Transverse colon (tissue), 4 donors: Measurements from ENCODE around the gene NPM1. TPM values are rescaled to one million over a fixed set of nuclear protein-coding genes. Genes with fewer than 3 reads are reported as not detected.
"Not testable (repeated sequence)": the region's sequence is repeated elsewhere in the genome, so short reads cannot be mapped to it uniquely, and the experiment has no call there.

ENCODE experiments used
- DNase-seq: peaks from one replicate; pipeline ENCODE4 v3.0.0-alpha.2; 2019
- H3K27ac ChIP-seq, 4 donors: fragments of 200-600 bp; sonication (generic); 2 replicates each; pipeline ENCODE4 v1.5.1; 2016 to 2018; ENCODE audit warnings: inconsistent platforms in 4 of 4
- H3K27me3 ChIP-seq: fragments of 200-600 bp; sonication (generic); 2 replicates; pipeline ENCODE4 v1.5.1; 2017; ENCODE audit warnings: inconsistent platforms
- H3K36me3 ChIP-seq, 4 donors: fragments of 200-600 bp; sonication (generic); 2 replicates each; pipeline ENCODE4 v1.5.1; 2017 to 2019; ENCODE audit warnings: inconsistent platforms in 4 of 4
- H3K4me1 ChIP-seq, 4 donors: fragments of 200-600 bp; sonication (generic); 2 replicates each; pipeline ENCODE4 v1.5.1; 2017 to 2020; ENCODE audit warnings: inconsistent platforms in 4 of 4
- H3K4me3 ChIP-seq, 4 donors: fragments of 200-600 bp; sonication (generic); 1 replicate in 1 of 4; 2 replicates in 3 of 4; pipeline versions ENCODE4 v1.5.1 to v1.6.1; 2017 to 2019; ENCODE audit warnings: inconsistent platforms in 4 of 4
- H3K9me3 ChIP-seq, 2 donors: fragments of 200-600 bp; sonication (generic); 2 replicates each; pipeline ENCODE4 v1.5.1; 2017 to 2019; ENCODE audit warnings: inconsistent platforms in 2 of 2
- CTCF ChIP-seq, 5 experiments: fragments of 200-600 bp in 3 of 5; fragments of 450-650 bp in 2 of 5; sonication (generic) in 3 of 5; IDR thresholded peaks; 1 replicate in 2 of 5; 2 replicates in 3 of 5; pipeline ENCODE4 v1.5.1; 2016 to 2017; ENCODE audit warnings: antibody characterized with exemption in 5 of 5, inconsistent platforms in 3 of 5, mild to moderate bottlenecking in 2 of 5, moderate library complexity in 1 of 5
- EP300 ChIP-seq: sonication (generic); formaldehyde crosslinking; IDR thresholded peaks from one replicate; pipeline ENCODE4 v1.6.1; 2017; ENCODE audit warnings: antibody characterized with exemption, low read depth
- POLR2A ChIP-seq: fragments of 450-650 bp; IDR thresholded peaks from one replicate; pipeline ENCODE4 v1.6.1; 2016; ENCODE audit warnings: antibody characterized with exemption, mild to moderate bottlenecking, moderate library complexity
- POLR2AphosphoS5 ChIP-seq, 3 donors: sonication (generic); formaldehyde crosslinking; IDR thresholded peaks; one replicate each; pipeline ENCODE4 v1.6.1; 2016; ENCODE audit warnings: antibody characterized with exemption in 3 of 3
- WGBS, 2 donors: methylation state at CpG; one replicate each; pipeline ENCODE4 v1.1.5; 2018; ENCODE audit warnings: low coverage in 1 of 2; 5-methylcytosine and 5-hydroxymethylcytosine counted together
- in situ Hi-C, 4 donors: fragments of 200-750 bp; cut with MboI; loops; one replicate each; pipeline versions ENCODE4 v1.15.0 to v1.15.1; 2017; ENCODE audit warnings: low sequenced_read_pairs in 3 of 4, low pct_ligation_motif_present in 1 of 4, low pct_unique_long_range_greater_than_20kb in 1 of 4
- intact Hi-C: fragments of 100-400 bp; cut with DNase I; formaldehyde crosslinking; loops from one replicate; pipeline ENCODE4 v1.15.1; 2023; ENCODE audit warnings: low total_unique reads
- total RNA-seq, 4 donors: library from RNA; depleted of rRNA; stranded (reverse); fragments of >200 nt; gene quantifications; one replicate each; pipeline ENCODE4 v1.1.0, GENCODE V29; 2016

NPM1 gene
- total RNA-seq, 4 donors from 2014 or later = 279 to 2,349 (median 380) TPM

- intact Hi-C loops = no loop called here
- no peak for DNase-seq
- H3K9me3 ChIP-seq = no peaks in the 10 kb centered on the region
- in situ Hi-C loops = loop anchor here (25.0 kb wide), 2 partner anchors 512 to 637 kb away; no protein-coding TSS in a partner anchor
- no peaks in the 10 kb centered on the region for H3K27me3 ChIP-seq
- TF ChIP-seq POLR2A (no peak), CTCF (IDR thresholded peaks at IDR 0.05) (no peak), EP300 (no peak), POLR2AphosphoS5 (IDR thresholded peaks at IDR 0.05) (no peak)
- WGBS, 2 donors = 87 to 93% methylated on average over 5 to 7 of the region's 7 CpGs
- peaks cover 0 to 5% (median 3%) of the 10 kb centered on the region in 4 donors for H3K4me1 ChIP-seq
- no peak overlapping the region for H3K4me3 ChIP-seq
- peaks cover 0 to 46% (median 22%) of the 10 kb centered on the region in 4 donors for H3K36me3 ChIP-seq
- H3K27ac ChIP-seq = no peak overlapping the region
Observed at GRCh38 chr5:171400169-171400568, 12.5 kb downstream of the NPM1 start.

GRCh38 chr5:171401167-171401947 lies 13.7 kb downstream of the NPM1 start:
- in situ Hi-C loops (loop anchor here (25.0 kb wide), 2 partner anchors 511 to 636 kb away; no protein-coding TSS in a partner anchor), intact Hi-C loops (no loop called here)
- TF ChIP-seq EP300 (no peak), POLR2A (no peak), CTCF (IDR thresholded peaks at IDR 0.05) (no peak), POLR2AphosphoS5 (IDR thresholded peaks at IDR 0.05) (no peak)
- Histone ChIP-seq H3K4me1 (peaks cover 0 to 5% (median 3%) of the 10 kb centered on the region in 4 donors), H3K4me3 (no peak overlapping the region), H3K27me3 (no peaks in the 10 kb centered on the region), H3K36me3 (peaks cover 0 to 50% (median 22%) of the 10 kb centered on the region in 4 donors), H3K9me3 (no peaks in the 10 kb centered on the region), H3K27ac (no peak overlapping the region)
- 93 to 100% methylated on average over 3 to 13 of the region's 13 CpGs for WGBS, 2 donors
- no peak for DNase-seq

GRCh38 chr5:171402751-171403150 lies 15.1 kb downstream of the NPM1 start:
- H3K27me3 ChIP-seq, H3K4me3 ChIP-seq, intact Hi-C loops, H3K9me3 ChIP-seq, DNase-seq, H3K27ac ChIP-seq, H3K4me1 ChIP-seq: not testable (repeated sequence)
- peaks cover 0 to 56% (median 26%) of the 10 kb centered on the region in 4 donors for H3K36me3 ChIP-seq
- in situ Hi-C loops = loop anchor here (25.0 kb wide), 2 partner anchors 510 to 635 kb away; no protein-coding TSS in a partner anchor

GRCh38 chr5:171405615-171406014 lies 18.0 kb downstream of the NPM1 start:
- no peak for DNase-seq
- 70 to 71% methylated on average over 3 of the region's 3 CpGs for WGBS, 2 donors
- Histone ChIP-seq H3K4me3 (no peak overlapping the region), H3K4me1 (peaks cover 0 to 16% (median 6%) of the 10 kb centered on the region in 4 donors), H3K9me3 (no peaks in the 10 kb centered on the region), H3K27ac (no peak overlapping the region), H3K36me3 (peaks cover 0 to 61% (median 29%) of the 10 kb centered on the region in 4 donors), H3K27me3 (no peaks in the 10 kb centered on the region)
- intact Hi-C loops (no loop called here), in situ Hi-C loops (loop anchor here (25.0 kb wide), 2 partner anchors 507 to 632 kb away; no protein-coding TSS in a partner anchor)
- TF ChIP-seq POLR2AphosphoS5 (IDR thresholded peaks at IDR 0.05) (no peak), CTCF (IDR thresholded peaks at IDR 0.05) (peak in 2 of 5 experiments; percentile 16 to 18), POLR2A (no peak), EP300 (no peak)
